ENCODE results near the gene HHIP. TPM values are rescaled to one million over a fixed set of nuclear protein-coding genes. Genes with fewer than 3 reads are reported as not detected.

The HHIP gene
- total and polyA plus RNA-seq, 9 of the 15 experiments (the other 6 are each of a cell fraction or from before 2014, with no cell fraction given): 0.09 TPM; not detected in 8

DNA sequence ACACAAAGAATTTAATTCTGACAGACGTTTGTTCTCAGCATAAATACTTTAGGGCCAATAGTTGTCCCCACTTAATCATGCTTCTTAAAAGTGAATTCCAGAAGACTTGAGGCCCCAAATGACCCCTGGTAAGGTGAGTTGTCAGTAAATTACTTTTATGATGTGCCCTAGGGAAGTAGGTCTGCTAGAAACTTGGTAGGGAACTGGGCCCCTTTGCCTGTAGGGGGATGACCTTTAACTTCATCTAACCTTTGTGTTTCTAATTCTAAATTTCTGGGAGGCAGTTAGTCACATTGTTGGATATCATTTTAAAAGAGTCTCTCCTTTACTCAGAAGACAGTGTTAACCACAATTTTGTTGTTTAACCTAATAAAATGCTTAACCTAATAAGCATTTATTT, 28.8 kb downstream of the HHIP start:
- FAIRE-seq (no peak), ATAC-seq (no peak), DNase-seq (ENCODE audit: extremely low read depth in 1 of 4, low spot score in 3 of 4) (no peak)
- in situ Hi-C loops (cut with MboI) (no loop called here), intact Hi-C loops (cut with micrococcal nuclease) (no loop called here)
- Histone ChIP-seq H3K27me3 (ENCODE audit: control insufficient read depth in 2 of 2, insufficient read depth in 2 of 2, low read length in 2 of 2) (no peaks in the 10 kb centered on the region), H3K36me3 (ENCODE audit: control insufficient read depth, insufficient read depth, low read length) (no peaks in the 10 kb centered on the region), H2AFZ (ENCODE audit: low read depth, low read length) (no peak overlapping the region), H3K79me2 (ENCODE audit: control insufficient read depth, insufficient read depth, low read length) (no peaks in the 10 kb centered on the region), H3K9me3 (replicated peaks; ENCODE audit: control insufficient read depth, insufficient read depth, low read depth, low read length) (no peaks in the 10 kb centered on the region; the same call in 1 of the 2 replicates), H3K4me3 (no peak overlapping the region), H3K4me2 (ENCODE audit: insufficient read depth, low read length) (no peak overlapping the region), H3K4me1 (replicated peaks in 1 of 2; ENCODE audit: control insufficient read depth in 2 of 2, insufficient read depth in 2 of 2, low read length in 2 of 2) (no peaks in the 10 kb centered on the region), H3K9me1 (ENCODE audit: control insufficient read depth, insufficient read depth, low read length) (no peaks in the 10 kb centered on the region), H3K27ac (ENCODE audit: extremely low read depth, low read depth, low read length) (no peak overlapping the region), H3K9ac (ENCODE audit: insufficient read depth in 1 of 2, low read depth in 2 of 2, low read length in 2 of 2) (no peak overlapping the region), H4K20me1 (replicated peaks; ENCODE audit: control insufficient read depth, insufficient read depth, low read length) (no peaks in the 10 kb centered on the region)
- CTCF ChIA-PET (ENCODE audit: low intra/inter-chr PET ratio): no interaction called here
- 0% methylated on average over 1 of the region's 1 CpG for WGBS (ENCODE audit: insufficient coverage, low coverage, missing lambda C conversion rate)
- BruUV-seq (replicated peaks): no TSS peak
- no peak for TF ChIP-seq TCFL5 (CRISPR knock-in tag; conservative IDR thresholded peaks at IDR 0.05)
- POLR2A ChIA-PET: no interaction called here

DNA sequence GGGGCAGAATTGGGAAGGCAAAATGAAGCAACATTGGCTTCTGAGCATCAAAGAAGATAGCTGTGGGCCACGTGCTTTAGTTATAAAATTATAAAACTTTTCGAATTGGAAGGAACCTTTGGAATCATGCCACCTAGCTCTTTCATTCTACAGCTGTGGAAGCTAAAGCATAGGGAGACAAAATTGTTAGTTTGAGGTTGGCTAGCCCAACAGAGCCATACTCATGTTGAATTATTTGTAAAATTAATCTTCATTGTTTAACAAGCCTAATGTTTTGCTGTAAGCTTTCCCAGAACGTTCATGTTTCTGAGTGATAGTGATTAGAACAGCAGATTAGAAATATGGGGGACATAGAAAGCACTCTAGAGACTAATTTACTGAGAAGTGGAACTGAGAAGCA, 35.9 kb downstream of the HHIP start:
- Histone ChIP-seq H3K36me3 (ENCODE audit: control insufficient read depth, insufficient read depth, low read length) (no peaks in the 10 kb centered on the region), H3K9ac (ENCODE audit: insufficient read depth in 1 of 2, low read depth in 2 of 2, low read length in 2 of 2) (no peak overlapping the region), H3K4me1 (replicated peaks in 1 of 2; ENCODE audit: control insufficient read depth in 2 of 2, insufficient read depth in 2 of 2, low read length in 2 of 2) (no peaks in the 10 kb centered on the region), H3K4me3 (no peak overlapping the region), H3K79me2 (ENCODE audit: control insufficient read depth, insufficient read depth, low read length) (no peaks in the 10 kb centered on the region), H2AFZ (ENCODE audit: low read depth, low read length) (no peak overlapping the region), H3K27me3 (ENCODE audit: control insufficient read depth in 2 of 2, insufficient read depth in 2 of 2, low read length in 2 of 2) (no peaks in the 10 kb centered on the region), H3K9me1 (ENCODE audit: control insufficient read depth, insufficient read depth, low read length) (no peaks in the 10 kb centered on the region), H3K27ac (ENCODE audit: extremely low read depth, low read depth, low read length) (no peak overlapping the region), H4K20me1 (replicated peaks; ENCODE audit: control insufficient read depth, insufficient read depth, low read length) (no peaks in the 10 kb centered on the region), H3K4me2 (ENCODE audit: insufficient read depth, low read length) (no peak overlapping the region), H3K9me3 (replicated peaks; ENCODE audit: control insufficient read depth, insufficient read depth, low read depth, low read length) (no peaks in the 10 kb centered on the region)
- FAIRE-seq: no peak
- ATAC-seq: no peak
- 0% methylated on average over 2 of the region's 3 CpGs for WGBS (ENCODE audit: insufficient coverage, low coverage, missing lambda C conversion rate)
- BruUV-seq (replicated peaks): no TSS peak
- in situ Hi-C loops (cut with MboI) (no loop called here), intact Hi-C loops (cut with micrococcal nuclease) (no loop called here)
- CTCF ChIA-PET (ENCODE audit: low intra/inter-chr PET ratio): no interaction called here
- POLR2A ChIA-PET: interaction anchor here (0.6 kb wide), 1 partner anchor 21 kb away, joined by 3 read pairs; no protein-coding TSS in a partner anchor
- no peak for DNase-seq (ENCODE audit: extremely low read depth in 1 of 4, low spot score in 3 of 4)
- TF ChIP-seq RNF219 (CRISPR knock-in tag; IDR thresholded peaks at IDR 0.05): no peak
- no peak for TF ChIP-seq TRIM24 (IDR thresholded peaks at IDR 0.05)
- TF ChIP-seq RBM25 (IDR thresholded peaks at IDR 0.05; ENCODE audit: low read depth, low read length, severe bottlenecking): no peak
- no peak for TF ChIP-seq XRCC3 (IDR thresholded peaks at IDR 0.05)
- no peak for TF ChIP-seq JUND (IDR thresholded peaks at IDR 0.05; ENCODE audit: borderline replicate concordance, low read depth, low read length)
- TF ChIP-seq JUND (tag; IDR thresholded peaks at IDR 0.05; ENCODE audit: borderline replicate concordance, low read depth, low read length): no peak
- no peak for TF ChIP-seq ZNF224 (CRISPR knock-in tag; IDR thresholded peaks at IDR 0.05)
- TF ChIP-seq TBL1XR1 (IDR thresholded peaks at IDR 0.05; ENCODE audit: low read length in 2 of 2): no peak
- TF ChIP-seq CTCFL (IDR thresholded peaks at IDR 0.05; ENCODE audit: borderline replicate concordance, insufficient read depth, low read depth, low read length, poor library complexity, severe bottlenecking): no peak
- TF ChIP-seq ZBTB43 (CRISPR knock-in tag; IDR thresholded peaks at IDR 0.05): no peak
